Right lobe of liver (tissue), 4 donors: ENCODE results near the gene PCDHB11.
"Not testable (repeated sequence)": the region's sequence is repeated elsewhere in the genome, so short reads cannot be mapped to it uniquely, and the experiment has no call there.

Experiments used
- CTCF ChIP-seq, 4 donors: fragments of 200-600 bp in 3 of 4; fragments of 450-650 bp in 1 of 4; IDR thresholded peaks; one replicate each; pipeline versions ENCODE4 v1.5.1 to v1.8.0; 2016 to 2022; ENCODE audit warnings: antibody characterized with exemption in 4 of 4, mild to moderate bottlenecking in 2 of 4
- POLR2A ChIP-seq: fragments of 450-650 bp; IDR thresholded peaks from one replicate; pipeline ENCODE4 v1.6.1; 2017; ENCODE audit warnings: antibody characterized with exemption, mild to moderate bottlenecking
- donor health status: DM: no; HTN: no; CAD: no.
- donor health status: DM: no; HTN: no; CAD: no.
- donor health status: DM: no; HTN: yes; CAD: no.

GRCh38 chr5:141225421-141225820 lies 26.0 kb downstream of the PCDHB11 start:
- not testable (repeated sequence) for TF ChIP-seq CTCF (IDR thresholded peaks at IDR 0.05); POLR2A
